ENCODE results near the gene LARP4B. TPM values are rescaled to one million over a fixed set of nuclear protein-coding genes. Genes with fewer than 3 reads are reported as not detected.

Gene LARP4B
- total and polyA plus RNA-seq, 2 donors (not counting 3 experiments of a cell fraction or from before 2014, with no cell fraction given) = 27.4 to 101 TPM

DNA sequence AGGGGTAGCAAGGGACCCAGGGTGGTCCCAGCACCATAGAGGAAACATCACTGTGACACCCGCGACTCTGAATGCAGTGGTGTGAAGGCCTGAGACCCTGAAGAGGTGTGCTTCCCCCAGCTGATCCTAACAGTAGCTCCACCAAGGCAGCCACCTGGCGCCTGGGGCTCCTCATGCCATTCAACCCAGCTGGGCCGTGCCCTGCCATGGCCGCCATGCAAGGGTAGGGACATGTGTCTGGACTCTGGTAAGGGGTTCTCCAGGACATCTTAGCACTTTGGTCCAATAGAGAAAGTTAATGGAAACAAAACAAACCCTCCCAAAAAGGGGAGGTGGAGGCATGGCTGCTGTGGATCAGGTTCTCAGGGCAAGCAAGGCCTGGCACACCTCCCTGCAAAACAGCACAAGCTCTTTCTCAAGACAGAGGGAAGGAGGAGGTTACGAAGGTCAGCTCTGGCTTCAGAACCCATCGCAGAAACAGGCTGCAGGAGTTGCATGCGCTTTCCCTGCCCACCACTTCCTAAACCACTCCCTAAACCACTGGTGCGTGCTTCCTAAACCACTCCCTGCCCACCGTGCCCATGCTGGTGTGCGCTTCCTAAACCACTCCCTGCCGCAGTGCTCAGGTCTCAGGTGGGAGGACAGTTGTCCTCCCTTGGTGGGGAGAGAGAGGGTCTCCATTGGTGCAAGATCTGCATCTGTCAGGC lies 108.7 kb downstream of the LARP4B start:
- Histone ChIP-seq H3K4me1 (ENCODE audit: control insufficient read depth, extremely low read depth, insufficient read depth, low read length) (no peaks in the 10 kb centered on the region), H3K4me3 (replicated peaks in 1 of 3; ENCODE audit: insufficient read depth in 1 of 3, low read depth in 1 of 3, low read length in 3 of 3) (no peak overlapping the region), H3K9me1 (replicated peaks; ENCODE audit: control insufficient read depth, extremely low read depth, insufficient read depth, low read length) (no peaks in the 10 kb centered on the region), H3K9ac (replicated peaks; ENCODE audit: extremely low read depth, insufficient read depth, low read length) (no peak overlapping the region), H3K27me3 (ENCODE audit: control insufficient read depth in 2 of 2, insufficient read depth in 2 of 2, low read length in 2 of 2) (no peaks in the 10 kb centered on the region), H3K4me2 (ENCODE audit: insufficient read depth, low read length) (no peak overlapping the region), H3K79me2 (ENCODE audit: control insufficient read depth, insufficient read depth, low read length) (peaks cover 2% of the 10 kb centered on the region), H4K20me1 (replicated peaks; ENCODE audit: control insufficient read depth, extremely low read depth, insufficient read depth, low read length) (no peaks in the 10 kb centered on the region), H3K9me3 (replicated peaks; ENCODE audit: control insufficient read depth, insufficient read depth, low read length) (no peaks in the 10 kb centered on the region), H3K27ac (ENCODE audit: insufficient read depth, low read depth, low read length) (no peak overlapping the region), H2AFZ (ENCODE audit: low read depth, low read length) (no peak overlapping the region), H3K36me3 (ENCODE audit: control insufficient read depth in 2 of 2, extremely low read depth in 1 of 2, insufficient read depth in 2 of 2, low read length in 2 of 2) (peaks cover 19 to 56% of the 10 kb centered on the region in 2 experiments)
- TF ChIP-seq, protein P1, sequence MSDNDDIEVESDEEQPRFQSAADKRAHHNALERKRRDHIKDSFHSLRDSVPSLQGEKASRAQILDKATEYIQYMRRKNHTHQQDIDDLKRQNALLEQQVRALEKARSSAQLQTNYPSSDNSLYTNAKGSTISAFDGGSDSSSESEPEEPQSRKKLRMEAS (IDR thresholded peaks at IDR 0.05; ENCODE audit: insufficient read depth, insufficient read length) = no peak
- TF ChIP-seq FOS (IDR thresholded peaks at IDR 0.05; ENCODE audit: borderline replicate concordance, insufficient read depth, low read length) (no peak), POLR2AphosphoS5 (IDR thresholded peaks at IDR 0.05; ENCODE audit: insufficient read depth, low read depth, low read length) (no peak), GATA2 (IDR thresholded peaks at IDR 0.05; ENCODE audit: insufficient read depth, insufficient read length, low read depth, low read length) (no peak), EZH2 (IDR thresholded peaks at IDR 0.05; ENCODE audit: borderline replicate concordance, low read depth, low read length, severe bottlenecking) (no peak), JUN (IDR thresholded peaks at IDR 0.05; ENCODE audit: borderline replicate concordance, insufficient read depth, insufficient read length, low read depth) (no peak), MYC (IDR thresholded peaks at IDR 0.05; ENCODE audit: low read depth, low read length) (no peak), POLR2A (IDR thresholded peaks at IDR 0.05; ENCODE audit: low read depth, low read length) (no peak)
- TF ChIP-seq, protein P2, sequence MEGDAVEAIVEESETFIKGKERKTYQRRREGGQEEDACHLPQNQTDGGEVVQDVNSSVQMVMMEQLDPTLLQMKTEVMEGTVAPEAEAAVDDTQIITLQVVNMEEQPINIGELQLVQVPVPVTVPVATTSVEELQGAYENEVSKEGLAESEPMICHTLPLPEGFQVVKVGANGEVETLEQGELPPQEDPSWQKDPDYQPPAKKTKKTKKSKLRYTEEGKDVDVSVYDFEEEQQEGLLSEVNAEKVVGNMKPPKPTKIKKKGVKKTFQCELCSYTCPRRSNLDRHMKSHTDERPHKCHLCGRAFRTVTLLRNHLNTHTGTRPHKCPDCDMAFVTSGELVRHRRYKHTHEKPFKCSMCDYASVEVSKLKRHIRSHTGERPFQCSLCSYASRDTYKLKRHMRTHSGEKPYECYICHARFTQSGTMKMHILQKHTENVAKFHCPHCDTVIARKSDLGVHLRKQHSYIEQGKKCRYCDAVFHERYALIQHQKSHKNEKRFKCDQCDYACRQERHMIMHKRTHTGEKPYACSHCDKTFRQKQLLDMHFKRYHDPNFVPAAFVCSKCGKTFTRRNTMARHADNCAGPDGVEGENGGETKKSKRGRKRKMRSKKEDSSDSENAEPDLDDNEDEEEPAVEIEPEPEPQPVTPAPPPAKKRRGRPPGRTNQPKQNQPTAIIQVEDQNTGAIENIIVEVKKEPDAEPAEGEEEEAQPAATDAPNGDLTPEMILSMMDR (IDR thresholded peaks at IDR 0.05; ENCODE audit: extremely low read depth in 1 of 2, insufficient read depth in 1 of 2, low read depth in 1 of 2, low read length in 2 of 2) = no peak
- CTCF ChIA-PET = no interaction called here
- no TSS peak for BruUV-seq (replicated peaks)
- POLR2A ChIA-PET = no interaction called here
- DNase-seq (ENCODE audit: low read depth, low spot score) = no peak
- dilution Hi-C loops (cut with MboI; ENCODE audit: extremely low pct_ligation_motif_present, low sequenced_read_pairs) (no loop called here), intact Hi-C loops (cut with micrococcal nuclease) (no loop called here)
- no peak for FAIRE-seq

Measured in endothelial cell of umbilical vein (primary cell).